H4 (cell line): Measurements from ENCODE around the gene CCDC3. TPM values are rescaled to one million over a fixed set of nuclear protein-coding genes. Genes with fewer than 3 reads are reported as not detected.

Experiments
- total RNA-seq: library from RNA; depleted of rRNA; stranded (reverse); fragments of >200 nt; shearing (Covaris generic); gene quantifications from 2 replicates; pipeline ENCODE4 v1.2.3, GENCODE V29; 2014; rRNA removed

Gene CCDC3
- total RNA-seq, 1 experiment from 2014 or later = 2.1 TPM

Other genes starting within 250 kb of the CCDC3 start
- 13.1 and 13.7 TPM in 2 replicates for gene OPTN, start 98.5 kb upstream of the CCDC3 start, total RNA-seq
- gene MCM10, start 159.8 kb upstream of the CCDC3 start, total RNA-seq = 15.1 and 17.7 TPM in 2 replicates
- gene UCMA, start 232.7 kb upstream of the CCDC3 start, total RNA-seq = not detected in 2 replicates